Measurements from ENCODE around the gene LYRM1.

LYRM1 gene

GRCh38 chr16:20880867-20881502, 19.6 kb upstream of the LYRM1 start:
- no peaks in the 10 kb centered on the region for H3K27me3 Mint-ChIP-seq
- H3K27ac Mint-ChIP-seq: no peak overlapping the region
- peaks cover 11 to 30% of the 10 kb centered on the region in 2 donors for H3K4me1 Mint-ChIP-seq

DNA sequence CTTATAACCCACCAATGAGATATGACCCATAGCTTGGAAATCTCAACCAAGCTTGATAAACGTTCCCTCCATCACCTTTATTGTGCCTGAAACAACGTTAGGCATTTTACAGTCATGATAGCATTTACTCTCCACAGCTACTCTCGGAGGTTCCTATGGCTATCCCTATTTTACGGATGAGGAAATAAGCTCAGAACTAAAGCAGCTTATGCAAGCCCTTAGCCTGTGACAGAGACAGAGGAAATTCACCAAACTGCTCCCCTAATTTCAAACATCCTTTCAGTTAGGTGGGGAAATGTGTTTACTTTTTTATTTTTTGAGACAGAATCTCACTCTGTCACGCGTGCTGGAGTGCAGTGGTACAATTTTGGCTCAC, 19.1 kb upstream of the LYRM1 start:
- DNase-seq: no peak
- ATAC-seq (replicated peaks): no peak
- Mint-ChIP-seq H3K27me3 (no peaks in the 10 kb centered on the region), H3K36me3 (peaks cover 7 to 14% of the 10 kb centered on the region in 2 donors), H3K9me3 (peaks cover 0 to 3% of the 10 kb centered on the region in 2 donors), H3K4me1 (peaks cover 11 to 30% of the 10 kb centered on the region in 2 donors), H3K27ac (no peak overlapping the region), H3K4me3 (no peak overlapping the region)

More at GRCh38 chr16:20880867-20881502, 19.6 kb upstream of the LYRM1 start:
- Mint-ChIP-seq H3K36me3 (peaks cover 4 to 12% of the 10 kb centered on the region in 2 donors), H3K9me3 (peaks cover 0 to 3% of the 10 kb centered on the region in 2 donors), H3K4me3 (no peak overlapping the region)
- ATAC-seq (replicated peaks) (no peak), DNase-seq (no peak)

GRCh38 chr16:20883554-20884239, 16.9 kb upstream of the LYRM1 start:
- H3K9me3 Mint-ChIP-seq: no peaks in the 10 kb centered on the region
- H3K36me3 Mint-ChIP-seq: peaks cover 5 to 14% of the 10 kb centered on the region in 2 donors
- H3K4me3 Mint-ChIP-seq: no peak overlapping the region
- ATAC-seq (replicated peaks) (no peak), DNase-seq (no peak)
- H3K27ac Mint-ChIP-seq: peak overlapping the region; percentile 14
- peaks cover 8 to 19% of the 10 kb centered on the region in 2 donors for H3K4me1 Mint-ChIP-seq
- H3K27me3 Mint-ChIP-seq: no peaks in the 10 kb centered on the region

GRCh38 chr16:20884240-20884556, 16.4 kb upstream of the LYRM1 start:
- peaks cover 5 to 14% of the 10 kb centered on the region in 2 donors for H3K36me3 Mint-ChIP-seq
- DNase-seq (no peak), ATAC-seq (replicated peaks) (no peak)
- H3K4me1 Mint-ChIP-seq: peaks cover 8 to 14% of the 10 kb centered on the region in 2 donors
- no peak overlapping the region for H3K4me3 Mint-ChIP-seq
- H3K27ac Mint-ChIP-seq: peak overlapping the region; percentile 14
- H3K27me3 Mint-ChIP-seq: no peaks in the 10 kb centered on the region
- no peaks in the 10 kb centered on the region for H3K9me3 Mint-ChIP-seq

- no peak overlapping the region for H3K4me3 Mint-ChIP-seq
- no peak overlapping the region for H3K27ac Mint-ChIP-seq
Observed at GRCh38 chr16:20886320-20886719, 14.3 kb upstream of the LYRM1 start.

GRCh38 chr16:20887207-20887606, 13.4 kb upstream of the LYRM1 start:
- DNase-seq: no peak
- Mint-ChIP-seq H3K9me3 (no peaks in the 10 kb centered on the region), H3K27me3 (no peaks in the 10 kb centered on the region), H3K4me1 (peaks cover 6 to 7% of the 10 kb centered on the region in 2 donors), H3K4me3 (no peak overlapping the region), H3K36me3 (peaks cover 11 to 24% of the 10 kb centered on the region in 2 donors), H3K27ac (no peak overlapping the region)
- no peak for ATAC-seq (replicated peaks)

More at GRCh38 chr16:20886320-20886719, 14.3 kb upstream of the LYRM1 start:
- Mint-ChIP-seq H3K9me3 (no peaks in the 10 kb centered on the region), H3K27me3 (no peaks in the 10 kb centered on the region), H3K4me1 (peaks cover 6 to 8% of the 10 kb centered on the region in 2 donors), H3K36me3 (peaks cover 7 to 15% of the 10 kb centered on the region in 2 donors)
- no peak for ATAC-seq (replicated peaks)
- no peak for DNase-seq

DNA sequence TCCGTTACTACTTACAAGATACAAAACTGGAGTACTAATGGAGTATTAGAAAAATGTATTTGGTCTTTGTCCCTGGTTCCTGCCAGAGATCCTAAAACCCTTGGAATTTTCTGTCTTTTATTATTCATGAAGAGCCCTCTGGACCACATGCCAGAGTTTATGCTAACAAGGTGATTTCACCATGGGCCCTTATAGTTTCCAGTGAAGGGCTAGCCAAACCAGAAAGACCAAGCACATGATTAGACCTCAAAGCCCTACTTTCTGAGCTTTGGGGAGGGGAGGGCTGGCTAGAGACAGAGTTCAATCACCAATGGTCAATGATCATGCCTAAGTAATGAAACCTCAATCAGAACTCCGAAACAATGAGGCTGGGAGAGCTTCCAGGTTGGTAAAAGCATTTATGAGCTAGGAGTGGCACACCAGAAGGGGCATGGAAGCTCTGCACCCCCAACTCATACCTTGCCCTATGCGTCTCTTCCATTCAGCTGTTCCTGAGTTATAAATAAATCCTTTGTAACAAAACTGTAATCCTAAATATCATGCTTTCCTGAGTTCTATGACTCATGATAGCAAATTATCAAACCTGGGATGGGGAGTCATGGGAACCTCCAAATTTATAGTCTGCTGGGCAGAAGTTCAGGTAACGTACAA, 10.8 kb upstream of the LYRM1 start:
- no peaks in the 10 kb centered on the region for H3K27me3 Mint-ChIP-seq
- no peak overlapping the region for H3K27ac Mint-ChIP-seq
- H3K4me1 Mint-ChIP-seq: peaks cover 0 to 2% of the 10 kb centered on the region in 2 donors
- no peak for DNase-seq
- no peaks in the 10 kb centered on the region for H3K9me3 Mint-ChIP-seq
- H3K4me3 Mint-ChIP-seq: no peak overlapping the region
- H3K36me3 Mint-ChIP-seq: peaks cover 12 to 27% of the 10 kb centered on the region in 2 donors
- ATAC-seq (replicated peaks): no peak

DNA sequence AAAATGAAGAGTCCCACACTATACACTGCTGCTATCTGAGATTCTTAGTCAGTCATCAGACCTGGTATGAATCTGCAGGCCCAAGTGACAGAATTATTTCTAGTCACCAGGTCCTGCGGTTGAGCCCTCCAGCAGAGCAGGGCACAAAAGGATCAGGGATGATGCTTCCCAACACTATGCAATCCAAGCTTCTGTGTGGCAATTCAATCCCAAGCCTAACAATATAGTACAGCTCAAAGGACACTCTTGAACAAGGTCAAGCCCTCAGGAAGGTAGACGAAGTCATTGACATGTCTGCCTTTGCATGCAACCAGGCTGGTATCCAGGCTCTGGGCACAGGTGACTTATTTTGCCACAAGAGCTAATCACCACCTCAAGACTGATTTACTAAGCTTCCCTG, 6.2 kb upstream of the LYRM1 start:
- no peak for ATAC-seq (replicated peaks)
- H3K9me3 Mint-ChIP-seq: no peaks in the 10 kb centered on the region
- peaks cover 18 to 30% of the 10 kb centered on the region in 2 donors for H3K36me3 Mint-ChIP-seq
- no peak overlapping the region for H3K27ac Mint-ChIP-seq
- no peaks in the 10 kb centered on the region for H3K27me3 Mint-ChIP-seq
- peaks cover 15 to 21% of the 10 kb centered on the region in 2 donors for H3K4me1 Mint-ChIP-seq
- no peak overlapping the region for H3K4me3 Mint-ChIP-seq
- no peak for DNase-seq

DNA sequence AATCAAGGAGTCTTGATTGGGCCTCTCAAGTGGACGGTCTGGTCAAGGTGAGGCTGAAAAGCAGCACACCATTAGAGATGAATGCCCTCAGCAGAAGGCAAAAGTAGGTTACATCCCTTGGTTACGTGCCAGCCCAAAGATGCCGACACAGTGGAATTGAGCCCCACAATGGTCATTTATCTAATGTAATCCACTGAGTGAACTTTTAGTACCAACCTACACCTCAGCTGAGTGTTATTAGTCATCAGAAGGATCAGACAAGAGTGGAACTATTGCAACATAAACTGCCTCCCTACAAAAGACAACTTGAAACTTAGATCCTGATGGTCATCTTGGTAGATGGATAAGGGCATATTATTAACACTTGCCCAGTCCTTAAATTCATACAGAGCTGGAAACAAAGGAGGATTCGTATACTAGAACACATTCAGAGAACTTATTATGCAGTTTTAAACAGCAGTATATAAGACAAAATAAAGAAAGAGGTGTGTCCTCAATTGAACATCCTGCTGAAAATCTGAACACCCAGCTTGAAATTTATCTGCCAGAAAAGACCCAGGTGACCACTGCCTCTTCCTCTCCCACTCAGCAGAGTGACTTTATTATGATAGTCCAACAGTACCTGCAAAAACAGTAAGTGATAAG, 3.2 kb upstream of the LYRM1 start:
- H3K27ac Mint-ChIP-seq: no peak overlapping the region
- H3K4me3 Mint-ChIP-seq: no peak overlapping the region
- H3K9me3 Mint-ChIP-seq: no peaks in the 10 kb centered on the region
- ATAC-seq (replicated peaks) (no peak), DNase-seq (no peak)
- peaks cover 12 to 32% of the 10 kb centered on the region in 2 donors for H3K36me3 Mint-ChIP-seq
- no peaks in the 10 kb centered on the region for H3K27me3 Mint-ChIP-seq
- peaks cover 26 to 39% of the 10 kb centered on the region in 2 donors for H3K4me1 Mint-ChIP-seq

GRCh38 chr16:20897922-20898321, 2.6 kb upstream of the LYRM1 start:
- no peak for DNase-seq
- H3K27ac Mint-ChIP-seq: no peak overlapping the region
- H3K4me1 Mint-ChIP-seq: peaks cover 27 to 40% of the 10 kb centered on the region in 2 donors
- no peak for ATAC-seq (replicated peaks)
- H3K4me3 Mint-ChIP-seq: no peak overlapping the region
- no peaks in the 10 kb centered on the region for H3K27me3 Mint-ChIP-seq
- no peaks in the 10 kb centered on the region for H3K9me3 Mint-ChIP-seq
- H3K36me3 Mint-ChIP-seq: peaks cover 12 to 27% of the 10 kb centered on the region in 2 donors

DNA sequence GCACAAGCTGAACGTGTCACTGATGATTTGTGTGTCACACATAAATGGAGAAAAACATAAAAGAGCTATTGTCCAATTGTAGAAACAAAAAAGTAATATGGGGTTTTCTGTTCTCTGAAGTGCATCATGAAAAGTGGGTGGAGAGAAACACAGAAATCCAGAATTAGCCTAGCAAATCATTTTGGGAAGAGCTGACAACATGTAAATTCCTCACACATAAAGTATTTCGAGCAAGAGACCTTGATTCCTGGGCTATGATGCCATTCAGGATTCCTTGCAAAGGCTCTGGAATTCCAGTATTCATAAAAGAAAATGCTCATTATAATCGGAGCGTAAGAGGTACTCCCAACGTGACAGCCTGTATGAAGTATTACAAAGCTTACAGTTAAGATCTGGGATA, 1.5 kb upstream of the LYRM1 start:
- peak overlapping the region; percentile 85 to 89 for H3K4me3 Mint-ChIP-seq
- H3K4me1 Mint-ChIP-seq: peaks cover 36 to 51% of the 10 kb centered on the region in 2 donors
- DNase-seq: no peak
- no peaks in the 10 kb centered on the region for H3K9me3 Mint-ChIP-seq
- H3K27me3 Mint-ChIP-seq: no peaks in the 10 kb centered on the region
- H3K36me3 Mint-ChIP-seq: peaks cover 12 to 28% of the 10 kb centered on the region in 2 donors
- ATAC-seq (replicated peaks): no peak
- H3K27ac Mint-ChIP-seq: peak overlapping the region; percentile 96

GRCh38 chr16:20899477-20900298, 883 bp upstream of the LYRM1 start:
- peak overlapping the region; percentile 96 for H3K27ac Mint-ChIP-seq
- peak overlapping the region; percentile 85 to 89 for H3K4me3 Mint-ChIP-seq
- ATAC-seq (replicated peaks): no peak
- H3K36me3 Mint-ChIP-seq: peaks cover 11 to 32% of the 10 kb centered on the region in 2 donors
- H3K27me3 Mint-ChIP-seq: no peaks in the 10 kb centered on the region
- no peak for DNase-seq
- peaks cover 41 to 57% of the 10 kb centered on the region in 2 donors for H3K4me1 Mint-ChIP-seq
- no peaks in the 10 kb centered on the region for H3K9me3 Mint-ChIP-seq

- ATAC-seq (replicated peaks): peak; percentile 8 to 10
Observed at GRCh38 chr16:20901068-20901435, 481 bp downstream of the LYRM1 start.

More at GRCh38 chr16:20901068-20901435, 481 bp downstream of the LYRM1 start:
- Mint-ChIP-seq H3K36me3 (peaks cover 6 to 30% of the 10 kb centered on the region in 2 donors), H3K4me3 (peak overlapping the region; percentile 85 to 89), H3K4me1 (peaks cover 44 to 63% of the 10 kb centered on the region in 2 donors), H3K9me3 (no peaks in the 10 kb centered on the region), H3K27me3 (no peaks in the 10 kb centered on the region), H3K27ac (peak overlapping the region; percentile 96)
- DNase-seq: no peak
